Astrocyte of the spinal cord (primary cell): ENCODE results near the gene HIF1AN.

Experiments used
- DNase-seq: peaks from one replicate; pipeline ENCODE4 v3.0.0; 2011; ENCODE audit warnings: low read depth, low spot score
- H3K4me3 ChIP-seq: 2 replicates; pipeline ENCODE4 v1.5.1; 2011; ENCODE audit warnings: low read depth, mild to moderate bottlenecking, low read length, moderate library complexity
- CTCF ChIP-seq: IDR thresholded peaks from 2 replicates; pipeline ENCODE4 v1.5.1; 2012; ENCODE audit warnings: low read depth, mild to moderate bottlenecking, low read length, inconsistent platforms
- in situ Hi-C: cut with HindIII; loops from 2 replicates; pipeline ENCODE4 v1.10.0; 2017; ENCODE audit warnings: low sequenced_read_pairs

HIF1AN gene

DNA sequence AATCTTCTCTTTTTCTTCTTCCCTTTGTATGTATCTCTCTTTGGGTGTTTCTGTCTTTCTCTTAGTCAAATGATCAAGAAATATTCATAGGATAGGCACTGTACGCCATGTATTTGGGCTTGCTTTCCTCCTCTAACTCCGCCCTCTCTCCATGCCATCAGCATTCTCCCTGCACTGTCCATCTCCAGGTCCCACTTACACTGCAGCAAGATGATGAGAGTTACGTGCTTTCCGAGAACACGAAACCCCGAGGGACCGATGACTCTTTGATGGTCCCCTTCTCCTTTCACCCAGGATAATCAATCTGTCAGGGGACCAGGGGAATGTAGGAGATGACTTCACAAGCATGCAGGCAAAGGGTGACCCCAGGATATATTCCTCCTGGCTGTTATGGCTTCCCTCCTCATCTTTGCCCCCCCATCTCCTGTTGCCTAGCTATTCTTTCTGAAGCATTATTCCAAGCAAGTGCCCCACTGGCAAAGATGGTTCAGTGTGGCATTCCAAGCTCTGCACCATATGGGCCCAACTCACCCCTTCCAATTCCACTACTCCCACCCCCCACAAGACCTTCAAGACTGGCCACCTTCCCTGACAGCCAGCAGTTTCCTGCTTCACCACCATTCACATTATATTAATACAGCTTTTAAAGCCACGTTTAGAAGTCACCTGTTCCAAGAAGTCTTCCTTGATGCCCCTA, 40.0 kb downstream of the HIF1AN start:
- in situ Hi-C loops = no loop called here
- no peak for TF ChIP-seq CTCF
- H3K4me3 ChIP-seq = no peak overlapping the region
- no peak for DNase-seq

DNA sequence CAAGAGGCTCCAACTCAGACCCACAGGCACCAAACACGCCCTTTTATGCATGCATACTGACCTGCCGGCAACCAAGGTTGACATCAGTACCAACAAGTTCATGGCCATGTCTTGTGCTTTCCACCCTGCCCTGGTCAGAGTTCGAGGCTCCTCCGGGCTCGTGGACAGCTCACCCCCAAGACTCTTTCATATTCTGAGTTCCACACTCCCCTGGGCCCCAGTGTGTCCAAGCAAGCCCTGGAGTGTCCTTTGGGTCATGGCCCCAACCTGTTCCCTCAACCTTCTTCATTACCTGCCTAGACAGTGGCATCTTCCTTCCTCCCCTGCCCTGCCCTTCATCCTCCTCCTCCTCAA, 40.5 kb downstream of the HIF1AN start:
- in situ Hi-C loops = no loop called here
- H3K4me3 ChIP-seq = no peak overlapping the region
- DNase-seq = no peak
- no peak for TF ChIP-seq CTCF

DNA sequence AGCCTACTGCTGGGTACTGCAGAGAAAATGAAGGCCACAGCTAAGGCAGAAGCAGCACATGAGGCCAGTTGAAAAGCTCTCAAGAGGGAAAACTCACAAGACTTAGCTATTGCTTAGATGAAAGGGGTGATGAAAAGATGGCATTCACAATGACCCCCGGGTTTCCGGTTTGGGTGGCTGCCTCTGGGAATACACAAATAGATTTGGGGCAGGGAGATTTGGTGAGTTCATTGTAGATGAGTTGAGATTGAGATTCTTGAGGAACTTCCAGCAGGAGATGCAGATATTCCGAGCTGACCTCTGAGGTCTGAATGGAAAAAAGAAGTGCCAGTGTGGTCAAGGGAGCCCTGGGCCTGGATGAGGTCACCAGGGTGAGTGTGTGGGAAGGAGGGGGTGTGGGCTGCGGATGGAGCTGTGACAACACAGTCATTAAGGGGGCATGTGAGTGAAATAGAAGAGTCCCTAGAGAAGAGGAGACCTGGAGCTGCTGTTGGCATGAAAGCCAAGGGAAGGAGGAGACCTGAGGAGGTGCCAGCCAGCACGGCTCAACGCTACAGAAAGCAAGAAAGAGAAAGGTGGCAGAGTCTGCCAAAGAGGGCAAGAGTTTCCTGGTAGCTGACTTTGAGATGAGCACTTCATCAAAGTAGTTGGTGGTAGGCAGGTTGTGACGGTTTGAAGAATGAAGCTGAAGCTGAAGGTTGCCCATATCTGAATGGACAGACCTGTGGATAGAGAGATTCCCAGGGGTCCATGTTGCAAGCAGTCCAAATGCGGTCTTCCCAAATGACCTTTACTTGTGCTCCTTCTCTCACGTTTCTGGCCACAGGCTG, 43.7 kb downstream of the HIF1AN start:
- no peak for TF ChIP-seq CTCF
- no peak for DNase-seq
- in situ Hi-C loops = no loop called here
- H3K4me3 ChIP-seq = no peak overlapping the region

DNA sequence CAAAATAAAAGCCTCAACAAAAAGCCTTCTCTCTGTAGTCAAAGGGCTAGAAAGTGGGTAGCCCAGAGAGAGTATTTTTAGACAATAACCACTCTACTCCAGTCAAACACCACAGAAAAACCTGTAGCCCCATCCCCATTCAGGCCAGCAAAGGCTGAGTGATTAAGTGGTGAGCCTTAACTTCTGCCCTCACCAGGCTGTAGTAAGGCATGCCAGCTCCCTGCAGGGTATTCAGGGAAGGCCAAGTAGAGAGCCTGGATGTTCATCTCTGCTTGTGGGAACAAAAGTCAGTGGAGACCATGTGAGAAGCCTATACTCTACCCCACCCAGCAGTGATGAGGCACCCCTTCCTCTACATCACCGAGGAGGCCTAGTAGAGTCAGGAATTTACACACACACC, 51.2 kb downstream of the HIF1AN start:
- in situ Hi-C loops = no loop called here
- DNase-seq = no peak
- TF ChIP-seq CTCF = no peak
- no peak overlapping the region for H3K4me3 ChIP-seq

GRCh38 chr10:100598166-100598565, 62.4 kb downstream of the HIF1AN start:
- in situ Hi-C loops = no loop called here
- H3K4me3 ChIP-seq = no peak overlapping the region
- DNase-seq = no peak
- no peak for TF ChIP-seq CTCF

DNA sequence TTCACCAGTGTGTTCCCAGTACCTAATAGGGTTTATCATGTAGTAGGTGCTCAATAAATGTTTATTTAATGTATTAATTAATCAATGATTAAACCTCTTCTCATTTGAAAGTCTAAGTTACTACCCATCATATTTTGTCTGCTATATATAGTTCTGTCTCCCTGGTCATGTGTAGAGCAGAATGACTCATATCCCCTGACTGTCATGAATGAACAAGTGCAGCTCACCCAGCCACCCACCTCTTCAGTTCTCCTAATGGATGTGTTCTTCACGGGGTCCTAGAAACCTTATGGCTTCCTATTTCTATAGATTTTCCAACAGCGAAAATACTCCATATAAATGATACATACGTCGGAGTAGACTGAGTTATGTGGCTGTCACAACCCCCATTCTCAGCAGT, 64.5 kb downstream of the HIF1AN start:
- no peak for TF ChIP-seq CTCF
- in situ Hi-C loops = no loop called here
- H3K4me3 ChIP-seq = no peak overlapping the region
- DNase-seq = no peak
